GM21367 (cell line): ENCODE results near the gene NHLRC1.
"Not testable (repeated sequence)": the region's sequence is repeated elsewhere in the genome, so short reads cannot be mapped to it uniquely, and the experiment has no call there.

Experiments
- ATAC-seq: cut with Tn5 transposase; IDR thresholded peaks from one replicate; pipeline ENCODE4 v1.9.1; 2021; ENCODE audit not compliant: unreplicated experiment

Gene NHLRC1

GRCh38 chr6:18122128-18123093 is at the start of gene NHLRC1:
NHLRC1 (minus strand) TSS chr6:18122677; CDS start chr6:18122606, 71 bp downstream.
- ATAC-seq = peak; percentile 99

- no peak for ATAC-seq
These were observed 49.4 kb upstream of the NHLRC1 start for GRCh38 chr6:18171871-18172270.

- ATAC-seq = no peak
These were observed 45.8 kb upstream of the NHLRC1 start for GRCh38 chr6:18168264-18168663.

GRCh38 chr6:18166312-18167036 is 44.0 kb upstream of the NHLRC1 start:
- ATAC-seq = no peak

GRCh38 chr6:18165751-18166150 is 43.3 kb upstream of the NHLRC1 start:
- no peak for ATAC-seq

GRCh38 chr6:18162401-18162800 is 39.9 kb upstream of the NHLRC1 start:
- ATAC-seq = no peak

- no peak for ATAC-seq
These were observed 39.0 kb upstream of the NHLRC1 start for GRCh38 chr6:18161431-18161830.

- no peak for ATAC-seq
These were observed 38.4 kb upstream of the NHLRC1 start for GRCh38 chr6:18160911-18161310.

- peak; percentile 41 for ATAC-seq
These were observed 33.5 kb upstream of the NHLRC1 start for GRCh38 chr6:18155864-18156421.

- ATAC-seq = peak; percentile 88
These were observed 32.8 kb upstream of the NHLRC1 start, which contains the start of gene KDM1B for GRCh38 chr6:18155150-18155863. KDM1B (plus strand) TSS chr6:18155422; CDS start chr6:18159896, 4,474 bp downstream.

- peak; percentile 46 for ATAC-seq
These were observed 32.2 kb upstream of the NHLRC1 start, which contains the start of gene TPMT for GRCh38 chr6:18154507-18155149. TPMT (minus strand) TSS chr6:18155077; CDS start chr6:18149127, 5,950 bp downstream.

- no peak for ATAC-seq
These were observed 30.8 kb upstream of the NHLRC1 start for GRCh38 chr6:18153311-18153703.

- ATAC-seq = no peak
These were observed 29.3 kb upstream of the NHLRC1 start for GRCh38 chr6:18151801-18152200.

- not testable (repeated sequence) for ATAC-seq
These were observed 28.9 kb upstream of the NHLRC1 start for GRCh38 chr6:18151391-18151790.

GRCh38 chr6:18148304-18149025 is 26.0 kb upstream of the NHLRC1 start:
- no peak for ATAC-seq

GRCh38 chr6:18147616-18148015 is 25.1 kb upstream of the NHLRC1 start:
- no peak for ATAC-seq

GRCh38 chr6:18147160-18147559 is 24.7 kb upstream of the NHLRC1 start:
- ATAC-seq = no peak

GRCh38 chr6:18142591-18142861 is 20.0 kb upstream of the NHLRC1 start:
- no peak for ATAC-seq

- no peak for ATAC-seq
These were observed 19.5 kb upstream of the NHLRC1 start for GRCh38 chr6:18141805-18142590.
